ENCODE data around the gene WDR5.

Gene WDR5

DNA sequence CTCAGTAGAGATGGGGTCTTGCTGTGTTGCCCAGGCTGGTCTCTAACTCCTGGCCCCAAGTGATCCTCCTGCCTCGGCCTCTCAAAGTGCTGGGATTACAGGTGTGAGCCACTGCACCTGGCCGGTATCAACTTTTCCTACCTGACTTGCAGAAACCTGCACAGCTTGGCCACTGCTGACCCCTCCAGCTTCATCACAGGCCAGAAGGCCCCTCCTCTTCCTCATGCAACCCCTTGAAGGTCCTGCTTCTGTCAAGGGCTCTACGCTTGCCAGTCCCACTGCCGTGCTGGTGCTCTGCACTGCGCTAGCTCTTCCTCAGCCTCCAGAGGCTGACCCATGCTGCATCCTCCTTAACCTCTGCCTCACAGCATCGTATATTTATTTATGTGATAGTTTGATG lies 61.0 kb downstream of the WDR5 start:
- H3K4me3 ChIP-seq (ENCODE audit: low read depth, low read length): no peak overlapping the region

GRCh38 chr9:134198791-134199190 lies 62.9 kb downstream of the WDR5 start:
- H3K4me3 ChIP-seq (ENCODE audit: low read depth, low read length): no peak overlapping the region
- TF ChIP-seq, protein P1, sequence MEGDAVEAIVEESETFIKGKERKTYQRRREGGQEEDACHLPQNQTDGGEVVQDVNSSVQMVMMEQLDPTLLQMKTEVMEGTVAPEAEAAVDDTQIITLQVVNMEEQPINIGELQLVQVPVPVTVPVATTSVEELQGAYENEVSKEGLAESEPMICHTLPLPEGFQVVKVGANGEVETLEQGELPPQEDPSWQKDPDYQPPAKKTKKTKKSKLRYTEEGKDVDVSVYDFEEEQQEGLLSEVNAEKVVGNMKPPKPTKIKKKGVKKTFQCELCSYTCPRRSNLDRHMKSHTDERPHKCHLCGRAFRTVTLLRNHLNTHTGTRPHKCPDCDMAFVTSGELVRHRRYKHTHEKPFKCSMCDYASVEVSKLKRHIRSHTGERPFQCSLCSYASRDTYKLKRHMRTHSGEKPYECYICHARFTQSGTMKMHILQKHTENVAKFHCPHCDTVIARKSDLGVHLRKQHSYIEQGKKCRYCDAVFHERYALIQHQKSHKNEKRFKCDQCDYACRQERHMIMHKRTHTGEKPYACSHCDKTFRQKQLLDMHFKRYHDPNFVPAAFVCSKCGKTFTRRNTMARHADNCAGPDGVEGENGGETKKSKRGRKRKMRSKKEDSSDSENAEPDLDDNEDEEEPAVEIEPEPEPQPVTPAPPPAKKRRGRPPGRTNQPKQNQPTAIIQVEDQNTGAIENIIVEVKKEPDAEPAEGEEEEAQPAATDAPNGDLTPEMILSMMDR (IDR thresholded peaks at IDR 0.05; ENCODE audit: low read depth, low read length): no peak

More for the DNA sequence above, 61.0 kb downstream of the WDR5 start:
- TF ChIP-seq, protein P1 (IDR thresholded peaks at IDR 0.05; ENCODE audit: low read depth, low read length): no peak

- TF ChIP-seq, protein P1 (IDR thresholded peaks at IDR 0.05; ENCODE audit: low read depth, low read length): no peak
- H3K4me3 ChIP-seq (ENCODE audit: low read depth, low read length): no peak overlapping the region
Observed at GRCh38 chr9:134200730-134201129, 64.8 kb downstream of the WDR5 start.

GRCh38 chr9:134203224-134203623 lies 67.3 kb downstream of the WDR5 start:
- TF ChIP-seq, protein P1 (IDR thresholded peaks at IDR 0.05; ENCODE audit: low read depth, low read length): no peak

GRCh38 chr9:134204041-134204440 lies 68.2 kb downstream of the WDR5 start:
- TF ChIP-seq, protein P1 (IDR thresholded peaks at IDR 0.05; ENCODE audit: low read depth, low read length): no peak
- H3K4me3 ChIP-seq (ENCODE audit: low read depth, low read length): no peak overlapping the region

More at GRCh38 chr9:134203224-134203623, 67.3 kb downstream of the WDR5 start:
- no peak overlapping the region for H3K4me3 ChIP-seq (ENCODE audit: low read depth, low read length)

GRCh38 chr9:134204991-134205578 lies 69.2 kb downstream of the WDR5 start:
- no peak overlapping the region for H3K4me3 ChIP-seq (ENCODE audit: low read depth, low read length)
- TF ChIP-seq, protein P1 (IDR thresholded peaks at IDR 0.05; ENCODE audit: low read depth, low read length): no peak

GRCh38 chr9:134205672-134206310 lies 69.9 kb downstream of the WDR5 start:
- no peak overlapping the region for H3K4me3 ChIP-seq (ENCODE audit: low read depth, low read length)
- TF ChIP-seq, protein P1 (IDR thresholded peaks at IDR 0.05; ENCODE audit: low read depth, low read length): no peak

Measured in WI38 (cell line).